Measurements from ENCODE around the gene MYO9B.

Gene MYO9B

GRCh38 chr19:17153996-17154395 is 78.4 kb downstream of the MYO9B start:
- TF ChIP-seq CTCF (IDR thresholded peaks at IDR 0.05; ENCODE audit: low read depth, low read length, missing control alignments), result no peak
- peaks cover 62% of the 10 kb centered on the region for H3K36me3 ChIP-seq (replicated peaks)
- H3K27me3 ChIP-seq (replicated peaks), result no peaks in the 10 kb centered on the region
- no peak overlapping the region for H3K27ac ChIP-seq
- no peak overlapping the region for H3K4me3 ChIP-seq (ENCODE audit: low read depth, low read length)
- no peak for DNase-seq
- in situ Hi-C loops (cut with HindIII; ENCODE audit: low pct_ligation_motif_present, low sequenced_read_pairs), result no loop called here

GRCh38 chr19:17155251-17155650 is 79.7 kb downstream of the MYO9B start:
- Histone ChIP-seq H3K4me3 (ENCODE audit: low read depth, low read length) (no peak overlapping the region), H3K36me3 (replicated peaks) (peaks cover 69% of the 10 kb centered on the region), H3K27me3 (replicated peaks) (no peaks in the 10 kb centered on the region), H3K27ac (no peak overlapping the region)
- no peak for TF ChIP-seq CTCF (IDR thresholded peaks at IDR 0.05; ENCODE audit: low read depth, low read length, missing control alignments)
- in situ Hi-C loops (cut with HindIII; ENCODE audit: low pct_ligation_motif_present, low sequenced_read_pairs), result no loop called here
- no peak for DNase-seq

GRCh38 chr19:17156296-17156946 is 80.8 kb downstream of the MYO9B start:
- Histone ChIP-seq H3K27ac (no peak overlapping the region), H3K27me3 (replicated peaks) (no peaks in the 10 kb centered on the region), H3K36me3 (replicated peaks) (peaks cover 74% of the 10 kb centered on the region), H3K4me3 (ENCODE audit: low read depth, low read length) (no peak overlapping the region)
- in situ Hi-C loops (cut with HindIII; ENCODE audit: low pct_ligation_motif_present, low sequenced_read_pairs), result no loop called here
- TF ChIP-seq CTCF (IDR thresholded peaks at IDR 0.05; ENCODE audit: low read depth, low read length, missing control alignments), result no peak
- DNase-seq, result no peak

- H3K27ac ChIP-seq, result no peak overlapping the region
- DNase-seq, result no peak
- peaks cover 74% of the 10 kb centered on the region for H3K36me3 ChIP-seq (replicated peaks)
- in situ Hi-C loops (cut with HindIII; ENCODE audit: low pct_ligation_motif_present, low sequenced_read_pairs), result no loop called here
- TF ChIP-seq CTCF (IDR thresholded peaks at IDR 0.05; ENCODE audit: low read depth, low read length, missing control alignments), result no peak
- no peak overlapping the region for H3K4me3 ChIP-seq (ENCODE audit: low read depth, low read length)
- no peaks in the 10 kb centered on the region for H3K27me3 ChIP-seq (replicated peaks)
These were observed 81.3 kb downstream of the MYO9B start for GRCh38 chr19:17156947-17157302.

GRCh38 chr19:17158584-17158983 is 83.0 kb downstream of the MYO9B start:
- no peak for DNase-seq
- in situ Hi-C loops (cut with HindIII; ENCODE audit: low pct_ligation_motif_present, low sequenced_read_pairs), result no loop called here
- Histone ChIP-seq H3K27me3 (replicated peaks) (no peaks in the 10 kb centered on the region), H3K36me3 (replicated peaks) (peaks cover 84% of the 10 kb centered on the region), H3K4me3 (ENCODE audit: low read depth, low read length) (no peak overlapping the region), H3K27ac (no peak overlapping the region)
- no peak for TF ChIP-seq CTCF (IDR thresholded peaks at IDR 0.05; ENCODE audit: low read depth, low read length, missing control alignments)

Data from brain microvascular endothelial cell (primary cell).